Spleen (tissue), 11 donors: ENCODE data around the gene HSPA2. TPM values are rescaled to one million over a fixed set of nuclear protein-coding genes. Genes with fewer than 3 reads are reported as not detected.
"Not testable (repeated sequence)": the region's sequence is repeated elsewhere in the genome, so short reads cannot be mapped to it uniquely, and the experiment has no call there.

ENCODE experiments used
- DNase-seq: peaks from one replicate; pipeline ENCODE4 v3.0.0-alpha.2; 2020
- H3K27ac ChIP-seq, 8 donors: fragments of 200-600 bp; sonication (generic) in 7 of 8; 1 replicate in 4 of 8; 2 replicates in 4 of 8; pipeline versions ENCODE4 v1.5.0 to v1.8.0; 2016 to 2021; ENCODE audit warnings: inconsistent platforms in 4 of 8, mild to moderate bottlenecking in 4 of 8, moderate library complexity in 1 of 8
- H3K27me3 ChIP-seq, 7 donors: fragments of 200-600 bp; sonication (generic) in 6 of 7; replicated peaks in 1 of 7; 1 replicate in 4 of 7; 2 replicates in 3 of 7; pipeline versions ENCODE4 v1.5.0 to v1.8.0; 2016 to 2021; ENCODE audit warnings: inconsistent platforms in 3 of 7, mild to moderate bottlenecking in 1 of 7
- H3K36me3 ChIP-seq, 6 donors: fragments of 200-600 bp; sonication (generic) in 5 of 6; 1 replicate in 4 of 6; 2 replicates in 2 of 6; pipeline versions ENCODE4 v1.5.0 to v1.8.0; 2016 to 2021; ENCODE audit warnings: inconsistent platforms in 2 of 6
- H3K4me1 ChIP-seq, 6 donors: fragments of 200-600 bp; sonication (generic) in 5 of 6; 1 replicate in 3 of 6; 2 replicates in 3 of 6; pipeline versions ENCODE4 v1.5.0 to v1.8.0; 2016 to 2021; ENCODE audit warnings: inconsistent platforms in 3 of 6
- H3K4me3 ChIP-seq, 8 donors: fragments of 200-600 bp; sonication (generic) in 7 of 8; 1 replicate in 4 of 8; 2 replicates in 4 of 8; pipeline versions ENCODE4 v1.5.0 to v1.8.0; 2016 to 2021; ENCODE audit warnings: inconsistent platforms in 4 of 8, mild to moderate bottlenecking in 4 of 8, moderate library complexity in 2 of 8
- H3K9me3 ChIP-seq, 8 donors: fragments of 200-600 bp; sonication (generic) in 7 of 8; 1 replicate in 4 of 8; 2 replicates in 4 of 8; pipeline versions ENCODE4 v1.5.0 to v1.8.0; 2016 to 2021; ENCODE audit warnings: inconsistent platforms in 4 of 8
- CTCF ChIP-seq, 11 experiments: fragments of 200-600 bp in 7 of 11; fragments of 450-650 bp in 4 of 11; sonication (generic) in 4 of 11; IDR thresholded peaks in 8 of 11; conservative IDR thresholded peaks in 3 of 11; 1 replicate in 7 of 11; 2 replicates in 4 of 11; pipeline versions ENCODE4 v1.4.0 to v1.8.0; 2016 to 2021; ENCODE audit warnings: antibody characterized with exemption in 11 of 11, inconsistent platforms in 4 of 11, mild to moderate bottlenecking in 1 of 11
- POLR2A ChIP-seq, 3 donors: fragments of 450-650 bp; IDR thresholded peaks; one replicate each; pipeline ENCODE4 v1.5.1; 2017; ENCODE audit warnings: antibody characterized with exemption in 3 of 3, mild to moderate bottlenecking in 1 of 3
- POLR2AphosphoS5 ChIP-seq, 3 donors: sonication (generic); formaldehyde crosslinking; IDR thresholded peaks; one replicate each; pipeline ENCODE4 v1.5.1; 2017; ENCODE audit warnings: antibody characterized with exemption in 3 of 3
- WGBS, 5 donors: extraction: QIAGEN DNeasy Blood & Tissue Kit in 3 of 5; methylation state at CpG; one replicate each; pipeline versions ENCODE4 v1.1.5 to v1.1.7; 2013 to 2018; 5-methylcytosine and 5-hydroxymethylcytosine counted together
- intact Hi-C: fragments of 100-400 bp; cut with DNase I; formaldehyde crosslinking; loops from one replicate; pipeline ENCODE4 v1.15.0; 2023; ENCODE audit warnings: low total_unique reads
- polyA plus RNA-seq, 3 donors: library from polyadenylated mRNA; stranded (reverse); fragments of 200-250 nt; gene quantifications; one replicate each; pipeline ENCODE4 v1.2.1, GENCODE V29; 2013
- total RNA-seq, 7 donors: library from RNA; depleted of rRNA in 3 of 7; stranded (reverse); fragments of >200 nt in 3 of 7; fragmentation: NEBNext Ultra II Directional in 4 of 7; extraction: Animal tissue kit (Norgen Biotek cat#: 25700) in 4 of 7; gene quantifications; one replicate each; pipeline versions ENCODE4 v1.1.0 to v1.2.1, GENCODE V29; 2016 to 2021
- donor health status: healthy with polysubstance abuse.
- donor health status: DM: no; HTN: no; CAD: no; lungs with moderate emphysema.
- donor health status: DM: no; HTN: no; CAD: no.
- donor health status: Bipolar disorder and iron deficiency.
- donor health status: healthy.
- donor health status: DM: no; HTN: no; CAD: no.
- donor health status: DM: yes; HTN: yes; CAD: no.

Gene HSPA2
- total and polyA plus RNA-seq, 10 donors, result 3.9 to 53.8 (median 23.6) TPM

- no peak for DNase-seq
- Histone ChIP-seq H3K27ac (peak overlapping the region in 7 of 8 donors; percentile 5 to 74 (median 55)), H3K4me3 (peak overlapping the region in 1 of 8 donors; percentile 14), H3K9me3 (no peaks in the 10 kb centered on the region), H3K36me3 (peaks cover 0 to 9% (median 0%) of the 10 kb centered on the region in 6 donors), H3K4me1 (peaks cover 51 to 100% (median 90%) of the 10 kb centered on the region in 6 donors), H3K27me3 (no peaks in the 10 kb centered on the region)
- TF ChIP-seq CTCF (IDR thresholded peaks at IDR 0.05 in 8 of 11, conservative IDR thresholded peaks at IDR 0.05 in 3 of 11) (peak; percentile 68 to 91 (median 88)), POLR2A (IDR thresholded peaks at IDR 0.05) (no peak), POLR2AphosphoS5 (IDR thresholded peaks at IDR 0.05) (peak in 1 of 3 donors; percentile 48)
- intact Hi-C loops, result no loop called here
- WGBS, 5 donors, result 3 to 6% (median 6%) methylated on average over 4 of the region's 4 CpGs
Observed at GRCh38 chr14:64510825-64511671, 29.5 kb upstream of the HSPA2 start.

- DNase-seq, result no peak
- Histone ChIP-seq H3K9me3 (no peaks in the 10 kb centered on the region), H3K27me3 (no peaks in the 10 kb centered on the region), H3K36me3 (peaks cover 0 to 9% (median 0%) of the 10 kb centered on the region in 6 donors), H3K4me3 (no peak overlapping the region), H3K4me1 (peaks cover 37 to 100% (median 87%) of the 10 kb centered on the region in 6 donors), H3K27ac (no peak overlapping the region)
- WGBS, 5 donors, result 90 to 94% (median 92%) methylated on average over 2 of the region's 2 CpGs
- no peak for TF ChIP-seq POLR2AphosphoS5 (IDR thresholded peaks at IDR 0.05)
- no peak for TF ChIP-seq CTCF (IDR thresholded peaks at IDR 0.05 in 8 of 11, conservative IDR thresholded peaks at IDR 0.05 in 3 of 11)
- TF ChIP-seq POLR2A (IDR thresholded peaks at IDR 0.05), result no peak
- intact Hi-C loops, result no loop called here
Observed at GRCh38 chr14:64513271-64513670, 27.3 kb upstream of the HSPA2 start.

- Histone ChIP-seq H3K4me1 (peaks cover 27 to 86% (median 72%) of the 10 kb centered on the region in 6 donors), H3K9me3 (no peaks in the 10 kb centered on the region), H3K27me3 (no peaks in the 10 kb centered on the region), H3K36me3 (peaks cover 0 to 9% (median 0%) of the 10 kb centered on the region in 6 donors), H3K27ac (no peak overlapping the region), H3K4me3 (no peak overlapping the region)
- intact Hi-C loops, result no loop called here
- 62 to 84% (median 69%) methylated on average over 1 of the region's 1 CpG for WGBS, 5 donors
- DNase-seq, result no peak
- no peak for TF ChIP-seq POLR2A (IDR thresholded peaks at IDR 0.05)
- TF ChIP-seq POLR2AphosphoS5 (IDR thresholded peaks at IDR 0.05), result no peak
- no peak for TF ChIP-seq CTCF (IDR thresholded peaks at IDR 0.05 in 8 of 11, conservative IDR thresholded peaks at IDR 0.05 in 3 of 11)
Observed at GRCh38 chr14:64515053-64515452, 25.5 kb upstream of the HSPA2 start.

GRCh38 chr14:64516969-64517368, 23.6 kb upstream of the HSPA2 start:
- Histone ChIP-seq H3K27me3 (no peaks in the 10 kb centered on the region), H3K4me3 (no peak overlapping the region), H3K27ac (no peak overlapping the region), H3K9me3 (no peaks in the 10 kb centered on the region), H3K4me1 (peaks cover 14 to 86% (median 53%) of the 10 kb centered on the region in 6 donors), H3K36me3 (peaks cover 0 to 21% (median 7%) of the 10 kb centered on the region in 6 donors)
- intact Hi-C loops, result no loop called here
- TF ChIP-seq CTCF (IDR thresholded peaks at IDR 0.05 in 8 of 11, conservative IDR thresholded peaks at IDR 0.05 in 3 of 11), result no peak
- no peak for TF ChIP-seq POLR2A (IDR thresholded peaks at IDR 0.05)
- no peak for TF ChIP-seq POLR2AphosphoS5 (IDR thresholded peaks at IDR 0.05)
- WGBS, 5 donors, result 60 to 76% (median 66%) methylated on average over 1 of the region's 1 CpG
- DNase-seq, result no peak

- H3K4me3 ChIP-seq, H3K27ac ChIP-seq, intact Hi-C loops, H3K27me3 ChIP-seq, DNase-seq, H3K9me3 ChIP-seq: not testable (repeated sequence)
- WGBS, 5 donors, result 76 to 96% (median 93%) methylated on average over 6 of the region's 6 CpGs
- H3K4me1 ChIP-seq, result peaks cover 9 to 82% (median 46%) of the 10 kb centered on the region in 6 donors
- peaks cover 0 to 28% (median 14%) of the 10 kb centered on the region in 6 donors for H3K36me3 ChIP-seq
Observed at GRCh38 chr14:64517667-64518066, 22.9 kb upstream of the HSPA2 start.
